Measurements from ENCODE around the gene GNB5.
A peak's percentile ranks its signal among the peaks of the same experiment; 100 is the strongest.

GNB5 gene

GRCh38 chr15:52214553-52214952 is 23.4 kb upstream of the GNB5 start:
- no peak for DNase-seq (ENCODE audit: low spot score)
- in situ Hi-C loops (cut with MboI; ENCODE audit: low sequenced_read_pairs, unreplicated experiment): no loop called here
- TF ChIP-seq CTCF (IDR thresholded peaks at IDR 0.05; ENCODE audit: borderline replicate concordance, control extremely low read depth, extremely low read depth, insufficient read depth, missing control alignments): no peak

GRCh38 chr15:52213206-52213605 is 22.0 kb upstream of the GNB5 start:
- no peak for TF ChIP-seq CTCF (IDR thresholded peaks at IDR 0.05; ENCODE audit: borderline replicate concordance, control extremely low read depth, extremely low read depth, insufficient read depth, missing control alignments)
- no peak for DNase-seq (ENCODE audit: low spot score)
- in situ Hi-C loops (cut with MboI; ENCODE audit: low sequenced_read_pairs, unreplicated experiment): no loop called here

- in situ Hi-C loops (cut with MboI; ENCODE audit: low sequenced_read_pairs, unreplicated experiment): no loop called here
- DNase-seq (ENCODE audit: low spot score): peak; percentile 70
- TF ChIP-seq CTCF (IDR thresholded peaks at IDR 0.05; ENCODE audit: borderline replicate concordance, control extremely low read depth, extremely low read depth, insufficient read depth, missing control alignments): peak; percentile 85
These were observed 17.2 kb upstream of the GNB5 start for GRCh38 chr15:52208306-52208946.

GRCh38 chr15:52207191-52207590 is 16.0 kb upstream of the GNB5 start:
- TF ChIP-seq CTCF (IDR thresholded peaks at IDR 0.05; ENCODE audit: borderline replicate concordance, control extremely low read depth, extremely low read depth, insufficient read depth, missing control alignments): no peak

GRCh38 chr15:52206446-52206845 is 15.3 kb upstream of the GNB5 start:
- no peak for DNase-seq (ENCODE audit: low spot score)
- TF ChIP-seq CTCF (IDR thresholded peaks at IDR 0.05; ENCODE audit: borderline replicate concordance, control extremely low read depth, extremely low read depth, insufficient read depth, missing control alignments): no peak
- in situ Hi-C loops (cut with MboI; ENCODE audit: low sequenced_read_pairs, unreplicated experiment): no loop called here

More at GRCh38 chr15:52207191-52207590, 16.0 kb upstream of the GNB5 start:
- in situ Hi-C loops (cut with MboI; ENCODE audit: low sequenced_read_pairs, unreplicated experiment): no loop called here
- no peak for DNase-seq (ENCODE audit: low spot score)

- no peak for DNase-seq (ENCODE audit: low spot score)
- in situ Hi-C loops (cut with MboI; ENCODE audit: low sequenced_read_pairs, unreplicated experiment): no loop called here
These were observed 13.5 kb upstream of the GNB5 start for GRCh38 chr15:52204657-52205056.

More at GRCh38 chr15:52204657-52205056, 13.5 kb upstream of the GNB5 start:
- TF ChIP-seq CTCF (IDR thresholded peaks at IDR 0.05; ENCODE audit: borderline replicate concordance, control extremely low read depth, extremely low read depth, insufficient read depth, missing control alignments): no peak
